Activated naive CD8-positive, alpha-beta T cell treated with anti-CD3 and anti-CD28 coated beads, Interleukin-2, amount 10 ng/mL, durations not matched to agents 7 days and 5 days (primary cell): ENCODE results near the gene CATSPER1. TPM values are rescaled to one million over a fixed set of nuclear protein-coding genes. Genes with fewer than 3 reads are reported as not detected.
A peak's percentile ranks its signal among the peaks of the same experiment; 100 is the strongest.

Source experiments
- ATAC-seq: fragments of 150-1000 bp; cut with Tn5 transposase; one replicate; pipeline ENCODE4 v1.10.0; 2021; ENCODE audit warnings: low read depth, moderate library complexity
- POLR2A ChIA-PET: fragments of 350-600 bp; sonication (Branson Sonifier 250); formaldehyde crosslinking; loops from one replicate; lab custom pipeline; 2021; ENCODE audit warnings: antibody characterized with exemption; lab: Charles Lee
- DNase-seq: peaks from one replicate; pipeline ENCODE4 v3.0.0; 2021
- H3K27ac Mint-ChIP-seq: one replicate; pipeline ENCODE4 v1.8.0; 2022; ENCODE audit warnings: mild to moderate bottlenecking, mixed read lengths
- H3K27me3 Mint-ChIP-seq: one replicate; pipeline ENCODE4 v1.8.0; 2022; ENCODE audit warnings: mild to moderate bottlenecking, moderate library complexity, mixed read lengths
- H3K36me3 Mint-ChIP-seq: one replicate; pipeline ENCODE4 v1.8.0; 2021; ENCODE audit warnings: mild to moderate bottlenecking, mixed read lengths
- H3K4me1 Mint-ChIP-seq: one replicate; pipeline ENCODE4 v1.8.0; 2021; ENCODE audit warnings: mixed read lengths
- H3K4me3 Mint-ChIP-seq: one replicate; pipeline ENCODE4 v1.8.0; 2022; ENCODE audit warnings: mild to moderate bottlenecking, moderate library complexity, mixed read lengths
- H3K9me3 Mint-ChIP-seq: one replicate; pipeline ENCODE4 v1.8.0; 2021; ENCODE audit warnings: mixed read lengths
- total RNA-seq, 2 experiments: library from RNA; stranded (reverse); gene quantifications; one replicate each; pipeline ENCODE4 v1.2.3, GENCODE V29; 2021

CATSPER1 gene
- total RNA-seq, 2 experiments from 2014 or later: not detected

- POLR2A ChIA-PET: no interaction called here
- Mint-ChIP-seq H3K4me3 (no peak overlapping the region), H3K27me3 (no peaks in the 10 kb centered on the region), H3K36me3 (peaks cover 9% of the 10 kb centered on the region), H3K27ac (no peak overlapping the region), H3K9me3 (no peaks in the 10 kb centered on the region), H3K4me1 (no peaks in the 10 kb centered on the region)
- no peak for DNase-seq
- ATAC-seq: no peak
Measured at GRCh38 chr11:65978391-65979238, 47.7 kb downstream of the CATSPER1 start.

GRCh38 chr11:65977621-65978390 lies 48.5 kb downstream of the CATSPER1 start:
- Mint-ChIP-seq H3K27me3 (no peaks in the 10 kb centered on the region), H3K9me3 (no peaks in the 10 kb centered on the region), H3K36me3 (peaks cover 17% of the 10 kb centered on the region), H3K4me3 (no peak overlapping the region), H3K4me1 (no peaks in the 10 kb centered on the region), H3K27ac (no peak overlapping the region)
- DNase-seq: no peak
- POLR2A ChIA-PET: no interaction called here
- no peak for ATAC-seq

- POLR2A ChIA-PET: no interaction called here
- Mint-ChIP-seq H3K36me3 (peaks cover 19% of the 10 kb centered on the region), H3K9me3 (no peaks in the 10 kb centered on the region), H3K27me3 (no peaks in the 10 kb centered on the region), H3K4me1 (no peaks in the 10 kb centered on the region), H3K4me3 (no peak overlapping the region), H3K27ac (no peak overlapping the region)
- no peak for ATAC-seq
- DNase-seq: no peak
Measured at GRCh38 chr11:65976216-65977176, 49.8 kb downstream of the CATSPER1 start.

- H3K9me3 Mint-ChIP-seq: no peaks in the 10 kb centered on the region
- DNase-seq: no peak
- H3K36me3 Mint-ChIP-seq: peaks cover 19% of the 10 kb centered on the region
- H3K27me3 Mint-ChIP-seq: no peaks in the 10 kb centered on the region
- peak overlapping the region; percentile 21 for H3K27ac Mint-ChIP-seq
- no peak for ATAC-seq
- POLR2A ChIA-PET: interaction anchor here (0.6 kb wide), 1 partner anchor 35 kb away, joined by 3 read pairs; no protein-coding TSS in a partner anchor
- H3K4me1 Mint-ChIP-seq: no peaks in the 10 kb centered on the region
- no peak overlapping the region for H3K4me3 Mint-ChIP-seq
Measured at GRCh38 chr11:65975771-65976170, 50.5 kb downstream of the CATSPER1 start.

GRCh38 chr11:65973439-65974110 lies 52.7 kb downstream of the CATSPER1 start:
- POLR2A ChIA-PET: interaction anchor here (1.0 kb wide), 1 partner anchor 80 kb away, joined by 3 read pairs; no protein-coding TSS in a partner anchor
- Mint-ChIP-seq H3K36me3 (peaks cover 25% of the 10 kb centered on the region), H3K27ac (no peak overlapping the region), H3K9me3 (no peaks in the 10 kb centered on the region), H3K27me3 (no peaks in the 10 kb centered on the region), H3K4me1 (peaks cover 2% of the 10 kb centered on the region), H3K4me3 (no peak overlapping the region)
- ATAC-seq (no peak), DNase-seq (no peak)

- Mint-ChIP-seq H3K9me3 (no peaks in the 10 kb centered on the region), H3K4me3 (no peak overlapping the region), H3K4me1 (peaks cover 2% of the 10 kb centered on the region), H3K27me3 (no peaks in the 10 kb centered on the region), H3K27ac (no peak overlapping the region), H3K36me3 (peaks cover 31% of the 10 kb centered on the region)
- DNase-seq (no peak), ATAC-seq (no peak)
- POLR2A ChIA-PET: interaction anchor here (0.7 kb wide), 1 partner anchor 706 kb away, joined by 4 read pairs; no protein-coding TSS in a partner anchor
Measured at GRCh38 chr11:65972116-65972515, 54.2 kb downstream of the CATSPER1 start.

GRCh38 chr11:65968600-65969482 lies 57.4 kb downstream of the CATSPER1 start:
- Mint-ChIP-seq H3K27ac (peak overlapping the region; percentile 17), H3K4me1 (peaks cover 4% of the 10 kb centered on the region), H3K4me3 (no peak overlapping the region), H3K36me3 (peaks cover 37% of the 10 kb centered on the region), H3K27me3 (no peaks in the 10 kb centered on the region), H3K9me3 (no peaks in the 10 kb centered on the region)
- ATAC-seq (no peak), DNase-seq (no peak)
- POLR2A ChIA-PET: no interaction called here

GRCh38 chr11:65967329-65967934 lies 58.8 kb downstream of the CATSPER1 start:
- Mint-ChIP-seq H3K36me3 (peaks cover 29% of the 10 kb centered on the region), H3K9me3 (no peaks in the 10 kb centered on the region), H3K4me3 (no peak overlapping the region), H3K27ac (no peak overlapping the region), H3K4me1 (peaks cover 16% of the 10 kb centered on the region), H3K27me3 (no peaks in the 10 kb centered on the region)
- DNase-seq: no peak
- POLR2A ChIA-PET: no interaction called here
- ATAC-seq: no peak

Other genes starting within 250 kb of the CATSPER1 start
- gene AP5B1, start 245.5 kb downstream of the CATSPER1 start, total RNA-seq: 10 to 100 TPM; 27.9 to 29.0 TPM
- under 1 TPM; 0.14 to 0.17 TPM for gene OVOL1, start 239.4 kb downstream of the CATSPER1 start, total RNA-seq
- gene SNX32, start 192.5 kb downstream of the CATSPER1 start, total RNA-seq: 1 to 10 TPM; 2.6 to 3.6 TPM
- gene CFL1, start 168.3 kb downstream of the CATSPER1 start, total RNA-seq: 1,000 to 10,000 TPM; 1,357 to 1,424 TPM
- gene MUS81, start 166.0 kb downstream of the CATSPER1 start, total RNA-seq: 100 to 1,000 TPM; 102 to 110 TPM
- gene EFEMP2, start 153.7 kb downstream of the CATSPER1 start, total RNA-seq: 10 to 100 TPM; 15.3 to 20.0 TPM
- gene CTSW, start 146.6 kb downstream of the CATSPER1 start, total RNA-seq: 100 to 1,000 TPM; 161 to 175 TPM
- 10 to 100 TPM; 78.2 to 82.9 TPM for gene FIBP, start 138.0 kb downstream of the CATSPER1 start, total RNA-seq
- 10 to 100 TPM; 59.8 to 66.3 TPM for gene CCDC85B, start 135.8 kb downstream of the CATSPER1 start, total RNA-seq
- 1 to 10 TPM; 1.9 to 2.0 TPM for gene FOSL1, start 126.1 kb downstream of the CATSPER1 start, total RNA-seq
- 10 to 100 TPM; 39.8 to 42.8 TPM for gene C11orf68, start 107.4 kb downstream of the CATSPER1 start, total RNA-seq
- gene DRAP1, start 107.1 kb downstream of the CATSPER1 start, total RNA-seq: 100 to 1,000 TPM; 225 to 259 TPM
- gene TSGA10IP, start 81.0 kb downstream of the CATSPER1 start, total RNA-seq: not detected
- gene SART1, start 64.7 kb downstream of the CATSPER1 start, total RNA-seq: 10 to 100 TPM; 79.3 to 83.5 TPM
- gene EIF1AD, start 24.3 kb downstream of the CATSPER1 start, total RNA-seq: 10 to 100 TPM; 53.4 to 57.5 TPM
- 100 to 1,000 TPM; 183 to 187 TPM for gene BANF1, start 24.0 kb downstream of the CATSPER1 start, total RNA-seq
- gene CST6, start 14.5 kb downstream of the CATSPER1 start, total RNA-seq: not detected
- under 1 TPM; 0.14 to 0.44 TPM for gene GAL3ST3, start 22.7 kb upstream of the CATSPER1 start, total RNA-seq
- 100 to 1,000 TPM; 231 to 246 TPM for gene SF3B2, start 25.9 kb upstream of the CATSPER1 start, total RNA-seq
- 100 to 1,000 TPM; 138 to 162 TPM for gene PACS1, start 43.8 kb upstream of the CATSPER1 start, total RNA-seq
- gene KLC2, start 231.2 kb upstream of the CATSPER1 start, total RNA-seq: 10 to 100 TPM; 39.3 to 41.9 TPM
- 100 to 1,000 TPM; 136 to 145 TPM for gene RAB1B, start 242.2 kb upstream of the CATSPER1 start, total RNA-seq